Measurements from ENCODE around the gene FFAR3. TPM values are rescaled to one million over a fixed set of nuclear protein-coding genes. Genes with fewer than 3 reads are reported as not detected.

Gene FFAR3
- total RNA-seq, 4 donors from 2014 or later, result 0.45 TPM; not detected in 3

DNA sequence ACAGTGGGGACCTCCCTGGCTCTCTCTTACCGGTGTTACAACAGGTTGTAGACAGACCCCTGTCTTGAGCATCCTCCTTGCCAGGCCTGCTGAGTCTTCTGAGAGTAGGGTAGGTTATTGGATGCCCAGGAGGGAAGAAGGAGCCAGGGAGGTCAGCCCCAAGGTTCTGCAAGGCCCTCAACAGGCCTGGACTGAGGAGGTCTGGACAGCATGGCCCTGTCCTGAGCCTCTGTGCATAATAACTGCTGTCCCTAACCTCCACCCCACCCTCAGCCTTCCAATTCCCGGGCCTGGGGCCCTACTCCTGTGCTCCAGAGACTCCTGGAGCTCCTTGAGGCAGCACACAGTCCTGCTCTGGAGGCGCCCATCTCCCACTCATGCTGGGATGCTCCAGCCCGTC lies 28.9 kb upstream of the FFAR3 start:
- H3K9me3 ChIP-seq, result no peaks in the 10 kb centered on the region
- no peak overlapping the region for H3K27ac ChIP-seq
- no peak overlapping the region for H3K4me3 ChIP-seq (replicated peaks in 1 of 3)
- intact Hi-C loops (cut with DNase I), result no loop called here
- no peak for DNase-seq
- TF ChIP-seq, protein P1, sequence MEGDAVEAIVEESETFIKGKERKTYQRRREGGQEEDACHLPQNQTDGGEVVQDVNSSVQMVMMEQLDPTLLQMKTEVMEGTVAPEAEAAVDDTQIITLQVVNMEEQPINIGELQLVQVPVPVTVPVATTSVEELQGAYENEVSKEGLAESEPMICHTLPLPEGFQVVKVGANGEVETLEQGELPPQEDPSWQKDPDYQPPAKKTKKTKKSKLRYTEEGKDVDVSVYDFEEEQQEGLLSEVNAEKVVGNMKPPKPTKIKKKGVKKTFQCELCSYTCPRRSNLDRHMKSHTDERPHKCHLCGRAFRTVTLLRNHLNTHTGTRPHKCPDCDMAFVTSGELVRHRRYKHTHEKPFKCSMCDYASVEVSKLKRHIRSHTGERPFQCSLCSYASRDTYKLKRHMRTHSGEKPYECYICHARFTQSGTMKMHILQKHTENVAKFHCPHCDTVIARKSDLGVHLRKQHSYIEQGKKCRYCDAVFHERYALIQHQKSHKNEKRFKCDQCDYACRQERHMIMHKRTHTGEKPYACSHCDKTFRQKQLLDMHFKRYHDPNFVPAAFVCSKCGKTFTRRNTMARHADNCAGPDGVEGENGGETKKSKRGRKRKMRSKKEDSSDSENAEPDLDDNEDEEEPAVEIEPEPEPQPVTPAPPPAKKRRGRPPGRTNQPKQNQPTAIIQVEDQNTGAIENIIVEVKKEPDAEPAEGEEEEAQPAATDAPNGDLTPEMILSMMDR (IDR thresholded peaks at IDR 0.05), result no peak
- no peak for TF ChIP-seq POLR2A (IDR thresholded peaks at IDR 0.05)
- no peaks in the 10 kb centered on the region for H3K4me1 ChIP-seq
- H3K27me3 ChIP-seq, result no peaks in the 10 kb centered on the region
- H3K36me3 ChIP-seq, result no peaks in the 10 kb centered on the region
- WGBS, 2 donors, result 95 to 96% methylated on average over 4 of the region's 4 CpGs

- H3K9me3 ChIP-seq, result no peaks in the 10 kb centered on the region
- DNase-seq, result no peak
- H3K36me3 ChIP-seq, result no peaks in the 10 kb centered on the region
- H3K4me3 ChIP-seq (replicated peaks in 1 of 3), result no peak overlapping the region
- H3K27me3 ChIP-seq, result no peaks in the 10 kb centered on the region
- no peaks in the 10 kb centered on the region for H3K4me1 ChIP-seq
- no peak for TF ChIP-seq POLR2A (IDR thresholded peaks at IDR 0.05)
- TF ChIP-seq, protein P1 (IDR thresholded peaks at IDR 0.05), result no peak
- intact Hi-C loops (cut with DNase I), result no loop called here
- 71 to 78% methylated on average over 7 of the region's 7 CpGs for WGBS, 2 donors
- no peak overlapping the region for H3K27ac ChIP-seq
Observed at GRCh38 chr19:35330475-35330874, 27.8 kb upstream of the FFAR3 start.

DNA sequence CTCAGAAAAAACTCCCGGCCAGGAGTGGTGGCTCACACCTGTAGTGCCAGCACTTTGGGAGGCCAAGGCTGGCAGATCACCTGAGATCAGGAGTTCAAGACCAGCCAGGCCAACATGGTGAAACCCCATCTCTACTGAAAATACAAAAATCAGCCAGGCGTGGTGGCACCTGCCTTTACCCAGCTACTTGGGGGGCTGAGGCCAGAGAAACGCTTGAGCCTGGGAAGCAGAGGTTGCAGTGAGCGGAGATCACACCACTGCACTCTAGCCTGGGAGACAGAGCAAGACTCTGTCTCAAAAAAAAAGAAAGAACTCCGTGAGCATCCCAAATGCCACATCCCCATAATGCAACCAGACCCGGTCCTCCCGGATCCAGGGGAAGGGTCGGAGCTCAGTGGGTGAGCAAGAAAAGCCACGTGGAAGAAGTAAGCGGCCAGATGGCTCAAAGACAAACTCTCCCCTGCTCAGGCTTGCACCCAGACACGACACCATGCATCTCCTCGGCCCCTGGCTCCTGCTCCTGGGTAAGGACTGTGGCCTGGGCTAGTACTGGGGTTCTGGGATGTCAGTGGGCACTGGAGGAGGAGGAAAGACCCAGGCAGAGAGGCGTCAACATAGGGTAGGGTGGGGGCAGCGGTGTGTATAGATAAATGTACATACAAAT lies 26.6 kb upstream of the FFAR3 start:
- 86 to 90% methylated on average over 14 of the region's 14 CpGs for WGBS, 2 donors
- no peak for TF ChIP-seq POLR2A (IDR thresholded peaks at IDR 0.05)
- TF ChIP-seq, protein P1 (IDR thresholded peaks at IDR 0.05), result no peak

GRCh38 chr19:35332817-35333216 lies 25.4 kb upstream of the FFAR3 start:
- WGBS, 2 donors, result 64 to 82% methylated on average over 12 of the region's 12 CpGs
- H3K4me1 ChIP-seq, result no peaks in the 10 kb centered on the region
- no peaks in the 10 kb centered on the region for H3K36me3 ChIP-seq
- no peaks in the 10 kb centered on the region for H3K27me3 ChIP-seq
- no peak overlapping the region for H3K4me3 ChIP-seq (replicated peaks in 1 of 3)
- DNase-seq, result no peak
- TF ChIP-seq POLR2A (IDR thresholded peaks at IDR 0.05), result no peak
- TF ChIP-seq, protein P1 (IDR thresholded peaks at IDR 0.05), result no peak
- intact Hi-C loops (cut with DNase I), result no loop called here
- H3K9me3 ChIP-seq, result no peaks in the 10 kb centered on the region
- no peak overlapping the region for H3K27ac ChIP-seq

More for the DNA sequence above, 26.6 kb upstream of the FFAR3 start:
- DNase-seq, result no peak
- Histone ChIP-seq H3K27ac (no peak overlapping the region), H3K4me1 (no peaks in the 10 kb centered on the region), H3K4me3 (replicated peaks in 1 of 3) (no peak overlapping the region), H3K9me3 (no peaks in the 10 kb centered on the region), H3K36me3 (no peaks in the 10 kb centered on the region), H3K27me3 (no peaks in the 10 kb centered on the region)
- intact Hi-C loops (cut with DNase I), result no loop called here

- Histone ChIP-seq H3K9me3 (no peaks in the 10 kb centered on the region), H3K4me1 (no peaks in the 10 kb centered on the region), H3K36me3 (no peaks in the 10 kb centered on the region), H3K4me3 (replicated peaks in 1 of 3) (no peak overlapping the region), H3K27me3 (no peaks in the 10 kb centered on the region), H3K27ac (no peak overlapping the region)
- no peak for TF ChIP-seq POLR2A (IDR thresholded peaks at IDR 0.05)
- TF ChIP-seq, protein P1 (IDR thresholded peaks at IDR 0.05), result no peak
- DNase-seq, result no peak
- 82 to 90% methylated on average over 10 of the region's 10 CpGs for WGBS, 2 donors
- intact Hi-C loops (cut with DNase I), result no loop called here
Observed at GRCh38 chr19:35334144-35334753, 24.0 kb upstream of the FFAR3 start.
